ENCODE data around the gene APCDD1L. TPM values are rescaled to one million over a fixed set of nuclear protein-coding genes. Genes with fewer than 3 reads are reported as not detected.

The APCDD1L gene
- total and polyA plus RNA-seq, 4 donors: 1.3 to 14.6 (median 2.0) TPM

- Histone ChIP-seq H3K36me3 (ENCODE audit: control insufficient read depth in 1 of 2, insufficient read depth in 2 of 2, low read length in 1 of 2) (peaks cover 2 to 3% of the 10 kb centered on the region in 2 donors), H3K4me3 (ENCODE audit: low read length in 2 of 2) (no peak overlapping the region), H3K9me3 (ENCODE audit: control insufficient read depth, low read length) (peaks cover 1% of the 10 kb centered on the region), H3K4me1 (ENCODE audit: control insufficient read depth in 1 of 2, insufficient read depth in 2 of 2, low read length in 2 of 2) (no peaks in the 10 kb centered on the region), H3K27me3 (ENCODE audit: control insufficient read depth in 1 of 2, insufficient read depth in 2 of 2, low read length in 1 of 2) (no peaks in the 10 kb centered on the region), H3K27ac (ENCODE audit: low read depth in 1 of 2, low read length in 2 of 2) (no peak overlapping the region)
- DNase-seq: no peak
- ATAC-seq (ENCODE audit: low FRiP score): no peak
- WGBS, 2 donors: 83 to 89% methylated on average over 5 of the region's 5 CpGs
- intact Hi-C loops (cut with DNase I): no loop called here
Observed at GRCh38 chr20:58438970-58439808, 76.0 kb downstream of the APCDD1L start.

GRCh38 chr20:58436868-58437645 is 78.1 kb downstream of the APCDD1L start:
- Histone ChIP-seq H3K27me3 (ENCODE audit: control insufficient read depth in 1 of 2, insufficient read depth in 2 of 2, low read length in 1 of 2) (no peaks in the 10 kb centered on the region), H3K4me3 (ENCODE audit: low read length in 2 of 2) (no peak overlapping the region), H3K27ac (ENCODE audit: low read depth in 1 of 2, low read length in 2 of 2) (no peak overlapping the region), H3K9me3 (ENCODE audit: control insufficient read depth, low read length) (peaks cover 1% of the 10 kb centered on the region), H3K36me3 (ENCODE audit: control insufficient read depth in 1 of 2, insufficient read depth in 2 of 2, low read length in 1 of 2) (peaks cover 0 to 3% of the 10 kb centered on the region in 2 donors), H3K4me1 (ENCODE audit: control insufficient read depth in 1 of 2, insufficient read depth in 2 of 2, low read length in 2 of 2) (peaks cover 0 to 1% of the 10 kb centered on the region in 2 donors)
- intact Hi-C loops (cut with DNase I): no loop called here
- DNase-seq: no peak
- WGBS, 2 donors: 95 to 96% methylated on average over 5 of the region's 5 CpGs
- no peak for ATAC-seq (ENCODE audit: low FRiP score)

- 90 to 91% methylated on average over 6 of the region's 6 CpGs for WGBS, 2 donors
- ATAC-seq (ENCODE audit: low FRiP score): no peak
- peaks cover 0 to 1% of the 10 kb centered on the region in 2 donors for H3K4me1 ChIP-seq (ENCODE audit: control insufficient read depth in 1 of 2, insufficient read depth in 2 of 2, low read length in 2 of 2)
Observed at GRCh38 chr20:58435237-58435636, 80.0 kb downstream of the APCDD1L start.

GRCh38 chr20:58434326-58434725 is 80.9 kb downstream of the APCDD1L start:
- Histone ChIP-seq H3K9me3 (ENCODE audit: control insufficient read depth, low read length) (peaks cover 1% of the 10 kb centered on the region), H3K27me3 (ENCODE audit: control insufficient read depth in 1 of 2, insufficient read depth in 2 of 2, low read length in 1 of 2) (no peaks in the 10 kb centered on the region), H3K27ac (ENCODE audit: low read depth in 1 of 2, low read length in 2 of 2) (no peak overlapping the region), H3K4me1 (ENCODE audit: control insufficient read depth in 1 of 2, insufficient read depth in 2 of 2, low read length in 2 of 2) (peaks cover 0 to 1% of the 10 kb centered on the region in 2 donors), H3K36me3 (ENCODE audit: control insufficient read depth in 1 of 2, insufficient read depth in 2 of 2, low read length in 1 of 2) (peaks cover 0 to 3% of the 10 kb centered on the region in 2 donors), H3K4me3 (ENCODE audit: low read length in 2 of 2) (no peak overlapping the region)
- DNase-seq (no peak), ATAC-seq (ENCODE audit: low FRiP score) (no peak)
- intact Hi-C loops (cut with DNase I): no loop called here
- WGBS, 2 donors: 91 to 93% methylated on average over 5 of the region's 5 CpGs

More at GRCh38 chr20:58435237-58435636, 80.0 kb downstream of the APCDD1L start:
- no peaks in the 10 kb centered on the region for H3K27me3 ChIP-seq (ENCODE audit: control insufficient read depth in 1 of 2, insufficient read depth in 2 of 2, low read length in 1 of 2)
- no peak for DNase-seq
- peaks cover 0 to 3% of the 10 kb centered on the region in 2 donors for H3K36me3 ChIP-seq (ENCODE audit: control insufficient read depth in 1 of 2, insufficient read depth in 2 of 2, low read length in 1 of 2)
- H3K27ac ChIP-seq (ENCODE audit: low read depth in 1 of 2, low read length in 2 of 2): no peak overlapping the region
- H3K4me3 ChIP-seq (ENCODE audit: low read length in 2 of 2): no peak overlapping the region
- H3K9me3 ChIP-seq (ENCODE audit: control insufficient read depth, low read length): peaks cover 1% of the 10 kb centered on the region
- intact Hi-C loops (cut with DNase I): no loop called here

GRCh38 chr20:58433759-58434158 is 81.4 kb downstream of the APCDD1L start:
- peaks cover 0 to 3% of the 10 kb centered on the region in 2 donors for H3K36me3 ChIP-seq (ENCODE audit: control insufficient read depth in 1 of 2, insufficient read depth in 2 of 2, low read length in 1 of 2)
- intact Hi-C loops (cut with DNase I): no loop called here
- peaks cover 1% of the 10 kb centered on the region for H3K9me3 ChIP-seq (ENCODE audit: control insufficient read depth, low read length)
- WGBS, 2 donors: 41 to 70% methylated on average over 1 of the region's 1 CpG
- DNase-seq: no peak
- H3K27ac ChIP-seq (ENCODE audit: low read depth in 1 of 2, low read length in 2 of 2): no peak overlapping the region
- no peak overlapping the region for H3K4me3 ChIP-seq (ENCODE audit: low read length in 2 of 2)
- no peaks in the 10 kb centered on the region for H3K27me3 ChIP-seq (ENCODE audit: control insufficient read depth in 1 of 2, insufficient read depth in 2 of 2, low read length in 1 of 2)
- peaks cover 0 to 1% of the 10 kb centered on the region in 2 donors for H3K4me1 ChIP-seq (ENCODE audit: control insufficient read depth in 1 of 2, insufficient read depth in 2 of 2, low read length in 2 of 2)
- ATAC-seq (ENCODE audit: low FRiP score): no peak

- no peak overlapping the region for H3K27ac ChIP-seq (ENCODE audit: low read depth in 1 of 2, low read length in 2 of 2)
- H3K9me3 ChIP-seq (ENCODE audit: control insufficient read depth, low read length): no peaks in the 10 kb centered on the region
- intact Hi-C loops (cut with DNase I): no loop called here
- no peak overlapping the region for H3K4me3 ChIP-seq (ENCODE audit: low read length in 2 of 2)
- no peaks in the 10 kb centered on the region for H3K27me3 ChIP-seq (ENCODE audit: control insufficient read depth in 1 of 2, insufficient read depth in 2 of 2, low read length in 1 of 2)
- ATAC-seq (ENCODE audit: low FRiP score) (no peak), DNase-seq (no peak)
- 86 to 91% methylated on average over 2 of the region's 2 CpGs for WGBS, 2 donors
- peaks cover 0 to 3% of the 10 kb centered on the region in 2 donors for H3K36me3 ChIP-seq (ENCODE audit: control insufficient read depth in 1 of 2, insufficient read depth in 2 of 2, low read length in 1 of 2)
- H3K4me1 ChIP-seq (ENCODE audit: control insufficient read depth in 1 of 2, insufficient read depth in 2 of 2, low read length in 2 of 2): peaks cover 0 to 1% of the 10 kb centered on the region in 2 donors
Observed at GRCh38 chr20:58433029-58433647, 82.1 kb downstream of the APCDD1L start.

- intact Hi-C loops (cut with DNase I): no loop called here
- Histone ChIP-seq H3K4me3 (ENCODE audit: low read length in 2 of 2) (no peak overlapping the region), H3K36me3 (ENCODE audit: control insufficient read depth in 1 of 2, insufficient read depth in 2 of 2, low read length in 1 of 2) (no peaks in the 10 kb centered on the region), H3K27me3 (ENCODE audit: control insufficient read depth in 1 of 2, insufficient read depth in 2 of 2, low read length in 1 of 2) (no peaks in the 10 kb centered on the region), H3K27ac (ENCODE audit: low read depth in 1 of 2, low read length in 2 of 2) (no peak overlapping the region), H3K4me1 (ENCODE audit: control insufficient read depth in 1 of 2, insufficient read depth in 2 of 2, low read length in 2 of 2) (peaks cover 0 to 1% of the 10 kb centered on the region in 2 donors), H3K9me3 (ENCODE audit: control insufficient read depth, low read length) (no peaks in the 10 kb centered on the region)
- 63 to 69% methylated on average over 3 of the region's 3 CpGs for WGBS, 2 donors
- DNase-seq (no peak), ATAC-seq (ENCODE audit: low FRiP score) (no peak)
Observed at GRCh38 chr20:58432186-58432954, 82.8 kb downstream of the APCDD1L start.

GRCh38 chr20:58431134-58431533 is 84.1 kb downstream of the APCDD1L start:
- intact Hi-C loops (cut with DNase I): no loop called here
- DNase-seq (no peak), ATAC-seq (ENCODE audit: low FRiP score) (no peak)
- no peaks in the 10 kb centered on the region for H3K36me3 ChIP-seq (ENCODE audit: control insufficient read depth in 1 of 2, insufficient read depth in 2 of 2, low read length in 1 of 2)
- peaks cover 0 to 1% of the 10 kb centered on the region in 2 donors for H3K4me1 ChIP-seq (ENCODE audit: control insufficient read depth in 1 of 2, insufficient read depth in 2 of 2, low read length in 2 of 2)
- WGBS, 2 donors: 91 to 95% methylated on average over 2 of the region's 2 CpGs
- H3K4me3 ChIP-seq (ENCODE audit: low read length in 2 of 2): no peak overlapping the region
- no peak overlapping the region for H3K27ac ChIP-seq (ENCODE audit: low read depth in 1 of 2, low read length in 2 of 2)
- no peaks in the 10 kb centered on the region for H3K27me3 ChIP-seq (ENCODE audit: control insufficient read depth in 1 of 2, insufficient read depth in 2 of 2, low read length in 1 of 2)
- H3K9me3 ChIP-seq (ENCODE audit: control insufficient read depth, low read length): no peaks in the 10 kb centered on the region

All from aorta (tissue), 5 donors.